Suprapubic skin (tissue), 4 donors: ENCODE data around the gene ST7. TPM values are rescaled to one million over a fixed set of nuclear protein-coding genes. Genes with fewer than 3 reads are reported as not detected.

Experiments used
- DNase-seq, 2 donors: peaks; one replicate each; pipeline ENCODE4 v3.0.0-alpha.2; 2019; ENCODE audit warnings: low spot score in 2 of 2
- H3K27ac ChIP-seq: fragments of 200-600 bp; sonication (generic); one replicate; pipeline ENCODE4 v1.5.1; 2019
- H3K27me3 ChIP-seq: fragments of 200-600 bp; sonication (generic); one replicate; pipeline ENCODE4 v1.5.1; 2019
- H3K36me3 ChIP-seq: fragments of 200-600 bp; sonication (generic); one replicate; pipeline ENCODE4 v1.5.1; 2019
- H3K4me1 ChIP-seq: fragments of 200-600 bp; sonication (generic); one replicate; pipeline ENCODE4 v1.5.1; 2019
- H3K4me3 ChIP-seq: fragments of 200-600 bp; sonication (generic); one replicate; pipeline ENCODE4 v1.5.1; 2019; ENCODE audit warnings: mild to moderate bottlenecking
- H3K9me3 ChIP-seq: fragments of 200-600 bp; sonication (generic); one replicate; pipeline ENCODE4 v1.5.1; 2019
- CTCF ChIP-seq, 2 donors: fragments of 200-600 bp in 1 of 2; fragments of 450-650 bp in 1 of 2; sonication (generic) in 1 of 2; IDR thresholded peaks; one replicate each; pipeline ENCODE4 v1.5.1; 2016 to 2019; ENCODE audit warnings: antibody characterized with exemption in 2 of 2, mild to moderate bottlenecking in 1 of 2, moderate library complexity in 1 of 2
- EP300 ChIP-seq: sonication (generic); formaldehyde crosslinking; IDR thresholded peaks from one replicate; pipeline ENCODE4 v1.6.1; 2017; ENCODE audit warnings: antibody characterized with exemption
- POLR2A ChIP-seq, 2 donors: fragments of 450-650 bp; IDR thresholded peaks; one replicate each; pipeline ENCODE4 v1.6.1; 2017; ENCODE audit warnings: antibody characterized with exemption in 2 of 2, mild to moderate bottlenecking in 2 of 2, moderate library complexity in 2 of 2
- POLR2AphosphoS5 ChIP-seq, 3 donors: sonication (generic); formaldehyde crosslinking; IDR thresholded peaks; one replicate each; pipeline ENCODE4 v1.6.1; 2017; ENCODE audit warnings: antibody characterized with exemption in 3 of 3
- WGBS: methylation state at CpG from one replicate; pipeline ENCODE4 v1.1.5; 2018; 5-methylcytosine and 5-hydroxymethylcytosine counted together
- total RNA-seq, 4 donors: library from RNA; depleted of rRNA; stranded (reverse); fragments of >200 nt; gene quantifications; one replicate each; pipeline ENCODE4 v1.1.0, GENCODE V29; 2016

The ST7 gene
- total RNA-seq, 4 donors from 2014 or later = 13.1 to 28.2 (median 18.6) TPM

GRCh38 chr7:117217106-117218035, 264.1 kb downstream of the ST7 start:
- Histone ChIP-seq H3K27ac (no peak overlapping the region), H3K4me3 (no peak overlapping the region), H3K36me3 (peaks cover 18% of the 10 kb centered on the region), H3K27me3 (no peaks in the 10 kb centered on the region), H3K4me1 (no peaks in the 10 kb centered on the region), H3K9me3 (no peaks in the 10 kb centered on the region)
- TF ChIP-seq EP300 (no peak), POLR2A (IDR thresholded peaks at IDR 0.05) (no peak), POLR2AphosphoS5 (IDR thresholded peaks at IDR 0.05) (no peak), CTCF (IDR thresholded peaks at IDR 0.05) (no peak)
- no peak for DNase-seq
- 73% methylated on average over 6 of the region's 6 CpGs for WGBS

GRCh38 chr7:117218700-117219099, 265.4 kb downstream of the ST7 start:
- Histone ChIP-seq H3K4me1 (no peaks in the 10 kb centered on the region), H3K27ac (no peak overlapping the region), H3K9me3 (no peaks in the 10 kb centered on the region), H3K27me3 (no peaks in the 10 kb centered on the region), H3K36me3 (peaks cover 27% of the 10 kb centered on the region), H3K4me3 (no peak overlapping the region)
- no peak for DNase-seq
- TF ChIP-seq POLR2A (IDR thresholded peaks at IDR 0.05) (no peak), EP300 (no peak), POLR2AphosphoS5 (IDR thresholded peaks at IDR 0.05) (no peak), CTCF (IDR thresholded peaks at IDR 0.05) (no peak)
- WGBS = 67% methylated on average over 4 of the region's 4 CpGs

GRCh38 chr7:117219485-117219884, 266.2 kb downstream of the ST7 start:
- H3K27me3 ChIP-seq = no peaks in the 10 kb centered on the region
- no peaks in the 10 kb centered on the region for H3K9me3 ChIP-seq
- H3K36me3 ChIP-seq = peaks cover 27% of the 10 kb centered on the region
- no peak for DNase-seq
- no peaks in the 10 kb centered on the region for H3K4me1 ChIP-seq
- H3K27ac ChIP-seq = no peak overlapping the region
- no peak overlapping the region for H3K4me3 ChIP-seq
- WGBS = 75% methylated on average over 8 of the region's 8 CpGs
- TF ChIP-seq CTCF (IDR thresholded peaks at IDR 0.05) = no peak
- TF ChIP-seq POLR2AphosphoS5 (IDR thresholded peaks at IDR 0.05) = no peak
- no peak for TF ChIP-seq EP300
- TF ChIP-seq POLR2A (IDR thresholded peaks at IDR 0.05) = no peak

- H3K4me3 ChIP-seq = no peak overlapping the region
- no peaks in the 10 kb centered on the region for H3K9me3 ChIP-seq
- 96% methylated on average over 5 of the region's 5 CpGs for WGBS
- no peaks in the 10 kb centered on the region for H3K4me1 ChIP-seq
- DNase-seq = no peak
- H3K36me3 ChIP-seq = peaks cover 27% of the 10 kb centered on the region
- no peak overlapping the region for H3K27ac ChIP-seq
- TF ChIP-seq POLR2AphosphoS5 (IDR thresholded peaks at IDR 0.05) = no peak
- TF ChIP-seq POLR2A (IDR thresholded peaks at IDR 0.05) = no peak
- TF ChIP-seq EP300 = no peak
- no peak for TF ChIP-seq CTCF (IDR thresholded peaks at IDR 0.05)
- H3K27me3 ChIP-seq = no peaks in the 10 kb centered on the region
Observed at GRCh38 chr7:117220836-117221235, 267.5 kb downstream of the ST7 start.

GRCh38 chr7:117225536-117225935, 272.2 kb downstream of the ST7 start:
- DNase-seq = no peak
- 86% methylated on average over 6 of the region's 6 CpGs for WGBS
- Histone ChIP-seq H3K36me3 (peaks cover 18% of the 10 kb centered on the region), H3K27ac (no peak overlapping the region), H3K27me3 (no peaks in the 10 kb centered on the region), H3K9me3 (no peaks in the 10 kb centered on the region), H3K4me3 (no peak overlapping the region), H3K4me1 (no peaks in the 10 kb centered on the region)
- no peak for TF ChIP-seq CTCF (IDR thresholded peaks at IDR 0.05)
- no peak for TF ChIP-seq EP300
- no peak for TF ChIP-seq POLR2AphosphoS5 (IDR thresholded peaks at IDR 0.05)
- no peak for TF ChIP-seq POLR2A (IDR thresholded peaks at IDR 0.05)
